ENCODE data around the gene IFNA16.
"Not testable (repeated sequence)": the region's sequence is repeated elsewhere in the genome, so short reads cannot be mapped to it uniquely, and the experiment has no call there.

IFNA16 gene

GRCh38 chr9:21202105-21202504 lies 15.0 kb downstream of the IFNA16 start, which contains the start of gene IFNA7:
TSS of gene IFNA7 (minus strand) at chr9:21202205. CDS start at chr9:21202165, 40 bp downstream.
- DNase-seq (ENCODE audit: low read depth in 1 of 2, low spot score in 1 of 2): not testable (repeated sequence)

- DNase-seq (ENCODE audit: low read depth in 1 of 2, low spot score in 1 of 2): not testable (repeated sequence)
These were observed 22.0 kb downstream of the IFNA16 start for GRCh38 chr9:21194867-21195776.

GRCh38 chr9:21187487-21187886 lies 29.6 kb downstream of the IFNA16 start, which contains the start of gene IFNA4:
TSS of gene IFNA4 (minus strand) at chr9:21187587. CDS start at chr9:21187531, 56 bp downstream.
- DNase-seq (ENCODE audit: low read depth in 1 of 2, low spot score in 1 of 2): not testable (repeated sequence)

GRCh38 chr9:21182810-21183736 lies 34.0 kb downstream of the IFNA16 start:
- not testable (repeated sequence) for DNase-seq (ENCODE audit: low read depth in 1 of 2, low spot score in 1 of 2)

GRCh38 chr9:21174671-21175070 lies 42.4 kb downstream of the IFNA16 start:
- DNase-seq (ENCODE audit: low read depth in 1 of 2, low spot score in 1 of 2): no peak

- no peak for DNase-seq (ENCODE audit: low read depth in 1 of 2, low spot score in 1 of 2)
These were observed 45.0 kb downstream of the IFNA16 start for GRCh38 chr9:21172156-21172555.

GRCh38 chr9:21171351-21171750 lies 45.8 kb downstream of the IFNA16 start:
- DNase-seq (ENCODE audit: low read depth in 1 of 2, low spot score in 1 of 2): no peak

- DNase-seq (ENCODE audit: low read depth in 1 of 2, low spot score in 1 of 2): not testable (repeated sequence)
These were observed 50.6 kb downstream of the IFNA16 start, which contains the start of gene IFNA21 for GRCh38 chr9:21166560-21166959. TSS of gene IFNA21 (minus strand) at chr9:21166660. CDS start at chr9:21166612, 48 bp downstream.

Data from stimulated activated CD4-positive, alpha-beta T cell treated with anti-CD3 and anti-CD28 coated beads, Interleukin-15, amount 100 ng/mL, for 1 hour (primary cell).